Endothelial cell of umbilical vein (primary cell): Measurements from ENCODE around the gene FLT3LG. TPM values are rescaled to one million over a fixed set of nuclear protein-coding genes. Genes with fewer than 3 reads are reported as not detected.
A peak's percentile ranks its signal among the peaks of the same experiment; 100 is the strongest.

Experiments used
- BruUV-seq: library from RNA; stranded (reverse); fragments of 400-500 nt; replicated peaks from 2 replicates; lab custom pipeline; 2021; lab: Mats Ljungman, UMichigan
- CTCF ChIA-PET: fragments of 300-600, 350-600 bp; sonication (Branson Sonifier 250); formaldehyde crosslinking; loops from one replicate; lab custom pipeline; 2021; ENCODE audit warnings: antibody characterized with exemption, inconsistent platforms; lab: Charles Lee
- POLR2A ChIA-PET: fragments of 300-600, 350-600 bp; sonication (Branson Sonifier 250); formaldehyde crosslinking; loops from one replicate; lab custom pipeline; 2021; ENCODE audit warnings: antibody characterized with exemption, inconsistent platforms; lab: Charles Lee
- DNase-seq: peaks from one replicate; pipeline ENCODE4 v3.0.0-alpha.2; 2011; ENCODE audit warnings: low read depth, low spot score
- FAIRE-seq: peaks from 2 replicates; lab custom pipeline; 2011; peaks lifted over from hg19 to GRCh38; lab: Jason Lieb, UNC
- H2AFZ ChIP-seq: 2 replicates; pipeline ENCODE4 v1.6.0; 2012; ENCODE audit warnings: low read depth, low read length, control low read depth, inconsistent platforms
- H3K27ac ChIP-seq: 2 replicates; pipeline ENCODE4 v1.5.1; 2011; ENCODE audit warnings: low read depth, mild to moderate bottlenecking, control low read depth, low read length, moderate library complexity; ENCODE audit not compliant: insufficient read depth
- H3K27me3 ChIP-seq, 2 experiments: 2 replicates each; pipeline versions ENCODE4 v1.6.0 to v1.6.1; 2011; ENCODE audit warnings: low read length in 2 of 2, mixed read lengths in 1 of 2; ENCODE audit not compliant: control insufficient read depth in 2 of 2, insufficient read depth in 2 of 2
- H3K36me3 ChIP-seq, 2 experiments: 2 replicates in 1 of 2; 3 replicates in 1 of 2; pipeline ENCODE4 v1.5.1; 2011; ENCODE audit warnings: low read length in 2 of 2, mild to moderate bottlenecking in 1 of 2, moderate library complexity in 1 of 2; ENCODE audit not compliant: control insufficient read depth in 2 of 2, insufficient read depth in 2 of 2; ENCODE audit errors: extremely low read depth in 1 of 2
- H3K4me1 ChIP-seq: 3 replicates; pipeline ENCODE4 v1.5.1; 2011; ENCODE audit warnings: mild to moderate bottlenecking, low read length; ENCODE audit not compliant: control insufficient read depth, insufficient read depth; ENCODE audit errors: extremely low read depth
- H3K4me2 ChIP-seq: 2 replicates; pipeline ENCODE4 v1.6.1; 2011; ENCODE audit warnings: low read length, control low read depth, mixed read lengths; ENCODE audit not compliant: insufficient read depth
- H3K4me3 ChIP-seq, 3 experiments: fragments of 200-600 bp in 1 of 3; sonication (generic), shearing (Covaris generic) in 1 of 3; replicated peaks in 1 of 3; 2 replicates each; pipeline ENCODE4 v1.5.1; 2011 to 2016; ENCODE audit warnings: control low read depth in 3 of 3, low read length in 3 of 3, mild to moderate bottlenecking in 2 of 3, inconsistent platforms in 1 of 3, low read depth in 1 of 3, moderate library complexity in 1 of 3; ENCODE audit not compliant: insufficient read depth in 1 of 3
- H3K79me2 ChIP-seq: 2 replicates; pipeline ENCODE4 v1.6.0; 2012; ENCODE audit warnings: low read length, inconsistent platforms; ENCODE audit not compliant: control insufficient read depth, insufficient read depth
- H3K9ac ChIP-seq: replicated peaks from 2 replicates; pipeline ENCODE3; 2011; ENCODE audit warnings: low read length, control low read depth; ENCODE audit not compliant: insufficient read depth; ENCODE audit errors: extremely low read depth
- H3K9me1 ChIP-seq: replicated peaks from 3 replicates; pipeline ENCODE4 v1.6.0; 2011; ENCODE audit warnings: mild to moderate bottlenecking, low read length; ENCODE audit not compliant: control insufficient read depth, insufficient read depth; ENCODE audit errors: extremely low read depth
- H3K9me3 ChIP-seq: replicated peaks from 2 replicates; pipeline ENCODE4 v1.5.1; 2012; ENCODE audit warnings: low read length, inconsistent platforms; ENCODE audit not compliant: control insufficient read depth, insufficient read depth
- H4K20me1 ChIP-seq: replicated peaks from 2 replicates; pipeline ENCODE3; 2011; ENCODE audit warnings: mild to moderate bottlenecking, low read length; ENCODE audit not compliant: control insufficient read depth, insufficient read depth; ENCODE audit errors: extremely low read depth
- CTCF ChIP-seq, 2 donors: IDR thresholded peaks; 1 replicate in 1 of 2; 2 replicates in 1 of 2; pipeline ENCODE4 v1.5.1; 2011; ENCODE audit warnings: low read length in 2 of 2, mild to moderate bottlenecking in 2 of 2, moderate library complexity in 2 of 2, control low read depth in 1 of 2, inconsistent platforms in 1 of 2, low read depth in 1 of 2; ENCODE audit not compliant: insufficient read depth in 1 of 2; ENCODE audit errors: extremely low read depth in 1 of 2
- EZH2 ChIP-seq: IDR thresholded peaks from 2 replicates; pipeline ENCODE4 v1.6.1; 2012; ENCODE audit warnings: borderline replicate concordance, low read depth, mild to moderate bottlenecking, moderate library complexity, low read length, inconsistent platforms; ENCODE audit not compliant: severe bottlenecking
- FOS ChIP-seq: IDR thresholded peaks from 2 replicates; pipeline ENCODE4 v1.6.1; 2011; ENCODE audit warnings: mild to moderate bottlenecking, low read length, moderate library complexity, borderline replicate concordance; ENCODE audit not compliant: insufficient read depth
- GATA2 ChIP-seq: IDR thresholded peaks from 2 replicates; pipeline ENCODE4 v1.7.0; 2011; ENCODE audit warnings: low read depth, mild to moderate bottlenecking, moderate library complexity, mixed read lengths, low read length; ENCODE audit not compliant: insufficient read length, insufficient read depth
- JUN ChIP-seq: IDR thresholded peaks from 2 replicates; pipeline ENCODE4 v1.6.1; 2011; ENCODE audit warnings: borderline replicate concordance, low read depth; ENCODE audit not compliant: insufficient read length, insufficient read depth
- MAX ChIP-seq: IDR thresholded peaks from 2 replicates; pipeline ENCODE4 v1.6.1; 2011; ENCODE audit not compliant: insufficient read depth, insufficient read length
- MYC ChIP-seq: IDR thresholded peaks from one replicate; pipeline ENCODE4 v1.6.1; 2011; ENCODE audit warnings: mild to moderate bottlenecking, low read depth, low read length
- POLR2A ChIP-seq: IDR thresholded peaks from 2 replicates; pipeline ENCODE4 v1.6.1; 2012; ENCODE audit warnings: low read depth, mild to moderate bottlenecking, control low read depth, low read length
- POLR2AphosphoS5 ChIP-seq: IDR thresholded peaks from 2 replicates; pipeline ENCODE4 v1.6.1; 2012; ENCODE audit warnings: low read depth, mild to moderate bottlenecking, control low read depth, low read length, moderate library complexity; ENCODE audit not compliant: insufficient read depth
- dilution Hi-C: fragments of 300-500 bp; cut with MboI; formaldehyde crosslinking; loops from one replicate; pipeline ENCODE4 v1.15.0; 2019; ENCODE audit warnings: low sequenced_read_pairs; ENCODE audit not compliant: extremely low pct_ligation_motif_present
- intact Hi-C: fragments of 100-400 bp; cut with micrococcal nuclease; formaldehyde crosslinking; loops from one replicate; pipeline ENCODE4 v1.10.0; 2022
- polyA plus RNA-seq, 4 experiments: library from polyadenylated mRNA; depleted of rRNA in 3 of 4; stranded (reverse) in 3 of 4; unstranded in 1 of 4; fragments of >200 nt; gene quantifications; 2 replicates each; pipeline versions ENCODE4 v1.2.1 to v1.2.3, GENCODE V29; 2011 to 2012; ENCODE audit warnings: missing spikeins in 1 of 4
- total RNA-seq: library from RNA; stranded (reverse); gene quantifications from 2 replicates; pipeline ENCODE4 v1.2.3, GENCODE V29; 2021

FLT3LG gene
- total and polyA plus RNA-seq, 2 donors (not counting 3 experiments of a cell fraction or from before 2014, with no cell fraction given): 5.0 to 5.7 TPM

- no peak overlapping the region for H3K9ac ChIP-seq
- H3K79me2 ChIP-seq: peaks cover 12% of the 10 kb centered on the region
- ChIA-PET POLR2A (interaction anchor here (0.5 to 1.1 kb wide), 3 partner anchors 46 to 175 kb away, joined by 3 read pairs; no protein-coding TSS in a partner anchor), CTCF (interaction anchor here (0.6 to 2.3 kb wide), 27 partner anchors 8 to 178 kb away, joined by 3 to 63 read pairs (median 5); partner anchors contain the start of genes BCL2L12, FCGRT, IRF3 and PRRG2)
- no peak overlapping the region for H3K4me2 ChIP-seq
- H3K27me3 ChIP-seq: no peaks in the 10 kb centered on the region
- H4K20me1 ChIP-seq: peaks cover 1% of the 10 kb centered on the region
- peaks cover 28% of the 10 kb centered on the region for H3K4me1 ChIP-seq
- H3K4me3 ChIP-seq: no peak overlapping the region
- no TSS peak for BruUV-seq
- H3K9me3 ChIP-seq: no peaks in the 10 kb centered on the region
- TF ChIP-seq CTCF (IDR thresholded peaks at IDR 0.05; ENCODE audit: extremely low read depth in 1 of 2, insufficient read depth in 1 of 2, low read depth in 1 of 2, low read length in 2 of 2): peak; percentile 41 to 70
- TF ChIP-seq POLR2A: no peak
- H3K9me1 ChIP-seq: no peaks in the 10 kb centered on the region
- H3K36me3 ChIP-seq: peaks cover 4 to 16% of the 10 kb centered on the region in 2 experiments
- intact Hi-C loops (loop anchor here (1.0 to 2.0 kb wide), 3 partner anchors 44 to 170 kb away; no protein-coding TSS in a partner anchor), dilution Hi-C loops (no loop called here)
- no peak overlapping the region for H3K27ac ChIP-seq
- FAIRE-seq: peak; percentile 85
- peak; percentile 83 for DNase-seq
- H2AFZ ChIP-seq: no peak overlapping the region
Observed at GRCh38 chr19:49502866-49503581, 29.0 kb downstream of the FLT3LG start.

GRCh38 chr19:49503582-49503962 lies 29.6 kb downstream of the FLT3LG start:
- TF ChIP-seq CTCF (IDR thresholded peaks at IDR 0.05; ENCODE audit: extremely low read depth in 1 of 2, insufficient read depth in 1 of 2, low read depth in 1 of 2, low read length in 2 of 2) (no peak), FOS (no peak), POLR2A (no peak), JUN (no peak), POLR2AphosphoS5 (no peak), EZH2 (no peak), MYC (no peak), GATA2 (no peak), MAX (no peak)
- Histone ChIP-seq H2AFZ (no peak overlapping the region), H3K9ac (no peak overlapping the region), H3K79me2 (peaks cover 7% of the 10 kb centered on the region), H3K4me3 (no peak overlapping the region), H4K20me1 (no peaks in the 10 kb centered on the region), H3K27ac (no peak overlapping the region), H3K36me3 (peaks cover 0 to 11% of the 10 kb centered on the region in 2 experiments), H3K9me3 (no peaks in the 10 kb centered on the region), H3K9me1 (no peaks in the 10 kb centered on the region), H3K27me3 (no peaks in the 10 kb centered on the region), H3K4me1 (peaks cover 23% of the 10 kb centered on the region), H3K4me2 (no peak overlapping the region)
- intact Hi-C loops: loop anchor here (1.0 to 2.0 kb wide), 3 partner anchors 44 to 169 kb away; no protein-coding TSS in a partner anchor
- CTCF ChIA-PET: interaction anchor here (0.6 to 2.3 kb wide), 22 partner anchors 9 to 177 kb away, joined by 3 to 63 read pairs (median 5); partner anchors contain the start of genes FCGRT, PRRG2 and RCN3
- DNase-seq: no peak
- no peak for FAIRE-seq
- dilution Hi-C loops: no loop called here
- POLR2A ChIA-PET: interaction anchor here (1.0 kb wide), 1 partner anchor 174 kb away, joined by 3 read pairs; no protein-coding TSS in a partner anchor
- BruUV-seq: no TSS peak
